ENCODE measurements around the gene ANO4.

The ANO4 gene

GRCh38 chr12:101076921-101077320, 282.3 kb downstream of the ANO4 start:
- no peak for DNase-seq (ENCODE audit: low read depth in 1 of 2, low spot score in 1 of 2)
- Histone ChIP-seq H3K4me3 (replicated peaks; ENCODE audit: insufficient read depth, low read length) (no peak overlapping the region), H3K27me3 (ENCODE audit: insufficient read depth, poor library complexity, severe bottlenecking) (no peaks in the 10 kb centered on the region), H3K27ac (replicated peaks) (no peak overlapping the region)
- TF ChIP-seq CTCF (IDR thresholded peaks at IDR 0.05; ENCODE audit: insufficient read depth, low read length) (no peak), GABPA (IDR thresholded peaks at IDR 0.05; ENCODE audit: low read depth) (no peak), SPI1 (IDR thresholded peaks at IDR 0.05; ENCODE audit: borderline replicate concordance, low read depth) (no peak), POLR2AphosphoS5 (IDR thresholded peaks at IDR 0.05; ENCODE audit: low read depth) (no peak), REST (IDR thresholded peaks at IDR 0.05; ENCODE audit: insufficient replicate concordance, low read depth) (no peak)

GRCh38 chr12:101077791-101078528, 283.4 kb downstream of the ANO4 start:
- Histone ChIP-seq H3K4me3 (replicated peaks; ENCODE audit: insufficient read depth, low read length) (no peak overlapping the region), H3K27ac (replicated peaks) (no peak overlapping the region), H3K27me3 (ENCODE audit: insufficient read depth, poor library complexity, severe bottlenecking) (no peaks in the 10 kb centered on the region)
- no peak for DNase-seq (ENCODE audit: low read depth in 1 of 2, low spot score in 1 of 2)
- TF ChIP-seq CTCF (IDR thresholded peaks at IDR 0.05; ENCODE audit: insufficient read depth, low read length): no peak
- TF ChIP-seq REST (IDR thresholded peaks at IDR 0.05; ENCODE audit: insufficient replicate concordance, low read depth): no peak
- no peak for TF ChIP-seq SPI1 (IDR thresholded peaks at IDR 0.05; ENCODE audit: borderline replicate concordance, low read depth)
- TF ChIP-seq POLR2AphosphoS5 (IDR thresholded peaks at IDR 0.05; ENCODE audit: low read depth): no peak
- TF ChIP-seq GABPA (IDR thresholded peaks at IDR 0.05; ENCODE audit: low read depth): no peak

- no peak for TF ChIP-seq GABPA (IDR thresholded peaks at IDR 0.05; ENCODE audit: low read depth)
- no peak for TF ChIP-seq REST (IDR thresholded peaks at IDR 0.05; ENCODE audit: insufficient replicate concordance, low read depth)
- no peak for TF ChIP-seq POLR2AphosphoS5 (IDR thresholded peaks at IDR 0.05; ENCODE audit: low read depth)
- TF ChIP-seq CTCF (IDR thresholded peaks at IDR 0.05; ENCODE audit: insufficient read depth, low read length): no peak
- TF ChIP-seq SPI1 (IDR thresholded peaks at IDR 0.05; ENCODE audit: borderline replicate concordance, low read depth): no peak
- Histone ChIP-seq H3K27ac (replicated peaks) (no peak overlapping the region), H3K27me3 (ENCODE audit: insufficient read depth, poor library complexity, severe bottlenecking) (no peaks in the 10 kb centered on the region), H3K4me3 (replicated peaks; ENCODE audit: insufficient read depth, low read length) (no peak overlapping the region)
- no peak for DNase-seq (ENCODE audit: low read depth in 1 of 2, low spot score in 1 of 2)
These were observed 284.1 kb downstream of the ANO4 start for GRCh38 chr12:101078536-101079285.

Data from HL-60 (cell line).